Activated CD8-positive, alpha-beta memory T cell treated with anti-CD3 and anti-CD28 coated beads for 24 hours (primary cell): ENCODE measurements around the gene SUPT3H.
"Not testable (repeated sequence)": the region's sequence is repeated elsewhere in the genome, so short reads cannot be mapped to it uniquely, and the experiment has no call there.

Source experiments
- DNase-seq: peaks from one replicate; pipeline ENCODE4 v3.0.0-alpha.2; 2020

Gene SUPT3H

DNA sequence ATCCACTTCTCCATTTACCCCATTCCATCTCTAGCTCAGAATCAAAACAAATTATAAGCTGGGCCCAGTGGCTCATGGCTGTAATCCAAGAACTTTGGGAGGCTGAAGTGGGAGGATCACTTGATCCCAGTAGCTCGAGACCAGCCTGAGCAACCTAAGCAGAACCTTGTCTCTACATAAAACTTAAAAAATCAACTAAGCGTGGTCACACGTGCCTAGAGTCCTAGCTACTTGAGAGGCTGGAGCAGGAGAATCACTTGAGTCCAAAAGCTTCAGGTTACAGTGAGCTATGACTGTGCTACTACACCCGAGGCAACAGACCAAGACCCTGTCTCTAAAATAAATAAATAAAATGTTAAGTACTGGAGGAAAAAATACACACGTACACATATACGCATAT is 124.3 kb downstream of the SUPT3H start:
- DNase-seq: no peak

DNA sequence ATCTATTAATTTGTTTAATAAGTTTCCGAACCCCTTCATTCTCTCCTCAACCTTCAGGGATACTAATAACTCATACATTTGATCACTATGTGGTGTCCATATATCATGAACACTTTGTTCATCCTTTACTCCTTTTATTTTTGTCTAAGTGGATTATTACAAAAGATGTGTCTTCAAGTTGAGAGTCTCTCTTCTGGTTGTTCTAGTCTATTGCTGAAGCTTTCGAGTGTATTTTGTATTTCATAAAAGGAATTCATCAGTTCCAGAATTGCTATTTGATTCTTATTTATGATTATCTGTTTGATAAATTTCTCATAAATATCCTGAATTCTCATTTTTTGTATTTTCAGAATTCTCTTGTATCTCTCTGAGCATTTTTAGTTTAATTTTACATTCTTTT is 146.1 kb downstream of the SUPT3H start:
- no peak for DNase-seq

DNA sequence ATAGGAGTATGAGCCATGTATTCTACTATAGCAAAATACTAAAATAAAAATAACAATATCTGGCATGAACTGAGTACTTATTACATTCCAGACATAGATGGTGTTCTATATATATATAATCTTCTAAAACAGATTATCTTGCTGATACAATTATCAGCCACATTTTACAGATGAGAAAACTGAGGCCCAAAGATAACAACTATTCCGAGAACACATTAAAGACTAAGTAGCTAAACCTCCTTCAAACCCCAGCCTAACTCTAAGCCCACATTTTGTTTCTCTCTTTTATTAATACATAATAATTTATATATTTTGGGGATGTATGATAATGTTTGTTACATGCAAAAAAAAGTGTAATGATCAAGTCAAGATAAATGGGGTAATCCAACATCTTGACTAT is 148.3 kb downstream of the SUPT3H start:
- no peak for DNase-seq

DNA sequence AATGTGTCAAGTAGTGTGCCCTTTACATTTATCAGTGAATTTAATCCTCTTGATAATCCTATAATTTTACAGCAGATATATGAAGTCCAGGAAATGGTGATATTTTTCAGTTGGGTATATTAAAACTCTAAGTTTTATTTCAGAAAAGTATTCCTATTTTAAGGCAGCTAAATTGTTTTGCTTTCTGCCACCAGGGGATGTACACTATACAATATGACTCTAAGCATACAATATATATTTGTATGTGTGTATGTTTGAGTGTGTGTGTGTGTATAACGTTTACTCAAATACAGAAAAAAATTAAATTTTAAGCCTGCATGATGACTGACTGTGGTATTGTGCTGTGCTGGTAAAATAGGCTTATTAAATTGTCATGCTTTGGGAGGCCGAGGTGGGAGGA is 151.7 kb downstream of the SUPT3H start:
- DNase-seq: no peak

DNA sequence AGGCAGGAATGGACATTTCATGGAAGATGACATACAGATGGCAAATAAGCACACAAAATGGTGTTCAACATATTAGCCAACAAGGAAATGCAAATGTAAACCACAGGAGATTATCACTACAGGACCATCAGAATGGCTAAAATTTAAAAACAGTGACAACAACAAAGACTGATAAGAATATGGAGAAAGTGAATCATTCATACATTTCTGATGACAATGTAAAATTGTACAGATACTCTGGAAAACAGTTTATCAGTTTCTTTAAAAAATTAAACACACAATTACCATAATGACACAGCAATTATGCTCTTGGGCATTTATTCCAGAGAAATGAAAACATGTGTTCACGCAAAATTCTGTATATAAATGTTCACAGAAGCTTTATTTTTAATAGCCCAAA is 155.4 kb downstream of the SUPT3H start:
- DNase-seq: no peak

DNA sequence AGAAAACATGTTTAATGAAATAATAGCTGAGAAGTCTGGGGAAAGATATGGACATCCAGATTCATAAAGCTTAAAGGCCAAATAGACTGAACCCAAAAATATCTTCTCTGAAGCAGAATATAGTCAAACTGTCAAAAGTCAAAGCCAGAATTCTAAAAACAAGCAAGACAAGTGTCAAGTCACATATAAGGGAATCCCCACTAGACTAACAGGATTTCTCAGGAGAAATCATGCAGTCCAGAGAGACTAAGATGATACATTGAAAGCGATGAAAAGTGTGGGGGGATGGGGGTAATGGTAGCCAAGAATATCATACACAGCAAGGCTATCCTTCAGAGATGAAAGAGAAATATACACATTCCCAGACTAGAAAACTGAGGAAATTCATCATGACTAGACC is 162.0 kb downstream of the SUPT3H start:
- DNase-seq: no peak

DNA sequence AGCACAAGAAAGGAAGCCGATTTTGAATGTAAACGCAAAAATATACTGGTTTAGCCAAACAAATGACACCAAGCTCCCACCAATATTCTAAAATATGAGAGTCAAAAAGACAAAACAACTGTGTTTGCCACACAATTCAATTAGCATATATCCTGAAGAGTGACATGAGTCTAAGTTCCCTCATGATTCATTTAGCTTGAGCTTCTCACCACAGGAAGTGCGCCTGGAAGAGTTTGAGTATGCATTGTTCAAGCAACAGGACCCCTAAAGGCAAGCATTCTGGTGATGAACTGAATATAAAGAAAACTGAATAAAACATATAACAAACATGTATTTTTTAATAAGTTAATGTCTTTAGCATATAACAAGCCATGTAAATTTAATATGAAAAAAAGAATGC is 164.8 kb downstream of the SUPT3H start:
- DNase-seq: no peak

DNA sequence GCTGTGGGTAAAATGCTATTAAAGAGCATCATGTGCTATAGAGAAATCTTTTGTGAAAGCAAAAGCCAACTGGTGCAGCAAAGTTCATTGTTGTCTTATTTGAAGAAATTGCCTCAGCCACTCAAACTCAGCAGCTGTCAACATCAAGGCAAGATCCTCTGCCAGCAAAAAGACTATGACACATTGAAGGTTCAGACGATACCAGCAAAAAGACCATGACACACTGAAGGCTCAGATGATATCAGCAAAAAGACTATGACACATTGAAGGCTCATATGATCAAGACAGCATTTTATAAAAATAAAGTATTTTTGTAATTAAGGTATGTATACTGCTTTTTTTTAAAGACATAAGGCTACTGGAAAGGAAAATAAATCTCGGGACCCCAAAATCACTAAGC is 168.0 kb downstream of the SUPT3H start:
- DNase-seq: no peak

DNA sequence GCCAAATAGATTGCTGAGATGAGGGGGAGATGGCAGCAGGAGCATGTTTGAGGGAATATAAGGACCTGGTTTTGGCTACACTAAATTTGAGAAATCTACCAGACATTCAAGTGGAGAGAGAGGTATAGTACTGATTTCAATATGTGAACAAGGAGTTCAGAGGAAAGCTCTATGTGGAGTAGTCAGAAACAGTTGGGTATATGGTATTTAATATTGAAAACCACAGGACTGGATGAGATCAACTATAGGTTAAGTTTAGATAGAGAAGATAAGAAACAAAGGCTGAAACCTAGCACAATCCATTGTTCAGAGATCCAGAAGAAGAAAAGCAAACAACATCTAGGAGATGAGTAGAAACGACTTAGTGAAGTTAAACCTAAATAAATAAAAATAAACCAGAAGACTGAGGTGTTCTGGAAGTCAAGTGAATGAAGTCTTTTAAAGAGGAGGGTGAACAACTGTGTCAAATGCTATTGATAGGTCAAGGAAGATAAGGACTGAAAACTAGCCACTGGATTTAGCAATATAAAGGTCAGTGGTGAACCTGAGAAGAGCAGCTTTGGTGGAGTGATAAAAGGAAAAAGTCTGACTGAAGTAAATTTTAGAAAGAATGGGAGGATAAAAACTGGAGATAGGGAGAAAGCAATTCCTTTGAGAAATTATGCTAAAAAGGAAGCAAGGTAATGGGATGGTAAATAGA is 170.8 kb downstream of the SUPT3H start:
- DNase-seq: no peak

DNA sequence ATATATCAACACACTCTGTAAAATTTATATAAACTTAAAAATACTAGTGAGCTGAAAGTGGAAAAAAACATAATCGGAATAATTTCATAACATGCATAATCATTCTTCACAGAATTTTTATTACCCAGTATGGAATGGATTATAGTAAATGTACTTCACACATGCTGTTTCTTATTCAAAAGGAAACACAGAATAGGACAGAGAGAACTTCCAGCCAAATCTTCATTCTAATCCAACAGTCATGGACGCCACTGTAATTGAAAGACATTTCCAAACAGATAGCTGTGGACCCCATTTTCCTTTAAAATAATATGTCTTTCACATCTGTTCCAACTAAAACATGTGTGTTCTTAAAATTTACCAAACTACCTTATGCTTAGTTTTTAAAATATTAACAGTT is 176.2 kb downstream of the SUPT3H start:
- DNase-seq: no peak

DNA sequence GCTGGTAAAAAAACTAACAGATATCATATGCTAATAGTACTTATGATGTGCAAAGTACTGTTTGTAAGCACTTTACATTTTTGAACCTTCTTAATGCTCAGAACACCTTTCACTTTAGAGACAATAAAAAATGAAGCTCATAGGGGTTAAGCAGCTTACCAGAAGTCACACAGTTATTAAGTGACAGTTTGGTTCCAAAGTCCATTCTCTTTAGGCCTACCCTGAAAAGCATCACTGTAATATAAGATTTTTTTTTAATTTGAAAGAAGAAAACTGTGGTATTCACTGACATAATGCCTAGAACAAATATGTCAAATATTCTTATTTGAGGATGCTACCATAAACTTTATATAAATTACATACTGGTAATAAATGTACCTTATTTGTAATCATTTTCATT is 177.2 kb downstream of the SUPT3H start:
- DNase-seq: no peak

DNA sequence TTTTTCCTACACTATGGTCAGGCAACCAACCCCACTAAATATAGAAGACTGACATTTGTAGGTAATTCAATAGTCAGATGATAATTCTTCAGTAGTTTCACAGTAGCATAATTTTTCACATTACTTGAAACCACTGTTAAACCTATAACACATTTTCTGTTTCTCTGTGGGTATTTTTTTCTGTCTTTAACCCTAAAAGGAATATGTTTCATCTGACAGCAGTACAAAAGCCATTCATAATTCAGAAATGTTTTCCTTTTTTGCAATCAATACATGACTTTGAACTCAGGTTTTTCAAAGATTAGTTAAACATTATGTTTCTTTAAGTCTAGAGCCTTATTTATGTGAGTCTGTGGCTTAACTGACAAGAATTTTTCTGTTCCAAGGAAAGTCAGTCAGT is 178.2 kb downstream of the SUPT3H start:
- no peak for DNase-seq

DNA sequence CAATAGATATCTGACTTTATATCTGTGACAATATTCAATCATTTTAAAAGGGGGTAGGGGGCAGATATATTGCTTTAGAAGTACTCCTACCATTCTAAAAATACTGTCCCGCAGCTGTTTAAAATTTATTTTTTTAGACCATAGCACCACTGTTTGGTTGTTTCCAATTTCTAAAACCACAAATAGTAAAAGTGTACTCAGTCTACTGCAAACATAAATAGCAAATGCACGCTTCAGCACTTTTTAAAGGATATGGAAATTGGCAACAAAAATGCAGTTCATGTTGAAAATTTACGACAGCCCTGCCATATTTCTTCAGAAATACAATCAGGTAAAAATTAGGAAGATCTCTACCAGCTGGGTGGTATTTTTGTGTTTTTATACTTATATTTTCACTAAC is 181.6 kb downstream of the SUPT3H start:
- DNase-seq: no peak

DNA sequence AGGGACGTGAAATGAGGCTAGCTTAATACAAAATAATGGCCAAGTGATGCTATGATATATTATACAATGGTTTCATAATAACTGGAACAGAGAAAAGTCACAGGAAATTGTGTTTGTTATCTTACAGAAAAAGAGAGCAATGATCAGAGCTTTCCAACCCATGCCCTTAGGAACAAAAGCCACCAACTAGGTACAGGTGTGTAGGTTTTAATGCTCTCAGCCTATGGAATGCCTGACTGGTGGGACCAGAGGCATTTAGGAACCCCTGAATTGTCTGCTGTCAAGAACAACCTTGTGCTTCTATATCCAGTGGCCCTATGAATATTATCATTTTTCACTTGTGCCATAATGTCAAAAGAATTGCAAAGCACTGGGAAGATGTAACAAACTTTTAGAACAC is 182.6 kb downstream of the SUPT3H start:
- DNase-seq: no peak

DNA sequence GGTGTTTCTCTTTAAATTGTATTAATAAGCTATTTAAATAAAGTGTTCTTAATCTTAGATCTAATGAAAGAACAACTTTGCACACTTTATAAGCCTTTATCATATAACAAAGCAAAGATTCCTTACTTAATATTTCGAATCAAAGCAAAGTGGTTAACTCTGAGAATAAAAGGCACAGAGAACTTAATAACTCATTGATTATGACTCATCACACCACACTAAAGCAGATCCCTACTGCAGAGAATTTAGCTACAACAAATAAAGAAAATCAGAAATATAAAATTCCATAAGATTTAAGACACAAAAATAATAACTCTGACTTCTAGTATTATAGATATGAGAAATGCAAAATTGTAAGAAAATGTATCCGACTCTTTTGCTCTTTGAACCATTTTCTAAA is 185.2 kb downstream of the SUPT3H start:
- no peak for DNase-seq

DNA sequence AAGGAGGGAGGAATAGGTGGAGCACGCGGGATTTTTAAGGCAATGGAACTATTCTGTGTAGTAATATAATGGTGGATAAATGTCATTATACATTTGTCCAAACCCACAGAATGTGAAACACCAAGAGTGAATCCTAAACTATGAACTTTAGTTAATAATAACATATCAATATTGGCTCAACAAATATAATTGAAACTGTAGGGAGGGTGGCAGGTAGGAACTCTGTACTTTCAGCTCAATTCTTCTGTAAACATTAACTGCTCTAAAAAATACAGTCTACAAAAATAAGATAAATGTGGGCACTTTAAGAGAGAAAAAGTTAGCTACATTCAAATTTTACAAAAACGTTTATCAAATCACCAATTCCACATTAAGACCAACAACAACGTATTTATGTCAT is 186.3 kb downstream of the SUPT3H start:
- no peak for DNase-seq

DNA sequence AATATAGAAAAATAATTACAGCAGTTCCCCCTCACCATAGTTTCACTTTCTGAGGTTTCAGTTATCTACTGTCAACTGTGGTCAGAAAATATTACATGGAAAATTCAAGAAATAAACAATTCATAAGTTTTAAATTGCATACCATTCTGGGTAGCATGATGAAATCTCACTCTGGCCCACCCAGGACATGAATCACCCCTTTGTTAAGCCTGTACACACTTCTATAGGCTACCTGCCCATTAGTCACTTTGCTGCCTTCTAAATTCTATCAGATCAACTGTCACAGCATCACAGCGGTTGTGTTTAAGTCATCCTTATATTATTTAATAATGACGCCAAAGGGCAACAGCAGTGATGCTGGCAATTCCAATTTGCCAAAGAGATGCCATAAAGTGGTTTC is 189.9 kb downstream of the SUPT3H start:
- DNase-seq: no peak

DNA sequence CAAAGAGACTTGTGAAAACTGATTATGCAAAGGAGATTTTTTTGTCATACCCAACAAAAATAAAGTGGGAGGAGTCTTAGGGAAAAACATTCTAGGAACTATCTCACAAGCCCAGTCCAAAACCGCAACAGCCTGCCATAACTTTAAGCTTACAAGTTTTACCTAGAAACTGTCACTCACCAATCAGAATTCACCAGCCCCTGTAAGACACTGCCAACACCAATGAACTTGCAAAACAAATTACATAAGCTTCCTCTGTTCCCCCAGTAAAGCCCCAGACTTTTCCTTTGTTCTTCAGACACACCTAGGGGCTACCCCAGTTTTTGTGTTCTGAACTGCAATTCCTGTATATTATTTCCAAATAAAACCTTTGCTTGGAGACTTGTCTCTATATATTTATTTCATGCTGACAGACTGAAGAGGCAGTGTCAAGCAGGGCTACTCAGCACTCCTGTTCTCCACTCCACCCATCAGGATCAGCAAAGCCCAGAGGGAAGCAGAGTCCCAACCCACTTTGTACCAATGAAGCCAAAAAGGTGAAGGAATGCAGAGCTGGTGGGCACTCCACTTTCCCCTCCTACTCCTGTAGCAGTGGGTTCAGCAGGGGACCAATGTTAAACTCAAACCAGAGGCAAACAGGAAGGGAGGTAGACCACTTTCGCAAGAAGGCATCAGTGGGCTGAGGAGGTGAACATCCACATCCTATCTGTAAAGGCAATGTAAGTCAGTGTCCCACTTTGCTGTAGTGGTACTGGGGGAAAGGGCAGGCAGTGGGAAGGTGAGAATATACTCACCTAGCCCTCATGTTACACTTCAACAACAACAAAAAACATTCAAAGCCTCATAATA is 192.1 kb downstream of the SUPT3H start:
- DNase-seq: peak; percentile 68

DNA sequence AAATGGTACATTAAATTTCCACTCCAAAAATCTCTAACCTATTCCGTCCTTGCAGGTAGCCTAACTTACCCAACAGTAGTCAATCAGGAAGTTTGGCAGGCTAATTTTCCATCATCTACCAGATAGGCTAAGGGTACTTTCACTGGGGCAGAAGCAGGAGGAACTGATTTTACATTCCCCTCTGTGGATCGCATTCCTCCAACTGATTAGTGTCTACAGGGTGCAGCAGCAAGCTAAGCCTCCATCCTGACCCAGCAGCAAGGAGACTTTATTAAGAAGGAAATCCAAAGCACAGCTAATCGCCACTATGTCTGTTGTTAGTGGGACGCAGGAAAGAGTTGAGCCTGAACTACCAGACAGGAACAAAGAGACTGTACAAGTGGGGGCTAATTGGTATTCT is 192.8 kb downstream of the SUPT3H start:
- DNase-seq: no peak

DNA sequence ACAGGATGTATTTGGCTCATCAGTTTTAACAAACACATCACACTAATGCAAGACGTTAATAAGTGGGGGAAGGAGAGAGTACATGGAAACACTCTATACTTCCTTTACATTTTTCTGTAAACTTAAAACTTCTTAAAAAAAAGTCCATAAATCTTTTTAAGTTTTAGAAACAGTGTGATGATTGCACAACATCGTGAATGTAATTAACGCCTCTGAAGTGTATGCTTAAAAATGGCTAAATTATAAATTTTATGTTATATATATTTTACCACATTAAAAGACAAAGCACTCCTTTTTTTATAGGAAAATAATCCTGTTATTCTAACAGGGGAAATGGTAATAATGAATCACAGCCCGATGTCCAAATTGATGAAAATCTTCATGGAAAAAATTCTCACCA is 193.7 kb downstream of the SUPT3H start:
- DNase-seq: no peak

DNA sequence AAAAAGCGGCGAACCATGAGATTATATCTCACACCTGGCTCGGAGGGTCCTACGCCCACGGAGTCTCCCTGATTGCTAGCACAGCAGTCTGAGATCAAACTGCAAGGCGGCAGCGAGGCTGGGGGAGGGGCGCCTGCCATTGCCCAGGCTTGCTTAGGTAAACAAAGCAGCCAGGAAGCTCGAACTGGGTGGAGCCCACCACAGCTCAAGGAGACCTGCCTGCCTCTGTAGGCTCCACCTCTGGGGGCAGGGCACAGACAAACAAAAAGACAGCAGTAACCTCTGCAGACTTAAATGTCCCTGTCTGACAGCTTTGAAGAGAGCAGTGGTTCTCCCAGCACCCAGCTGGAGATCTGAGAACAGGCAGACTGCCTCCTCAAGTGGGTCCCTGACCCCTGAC is 201.4 kb downstream of the SUPT3H start:
- DNase-seq: not testable (repeated sequence)

DNA sequence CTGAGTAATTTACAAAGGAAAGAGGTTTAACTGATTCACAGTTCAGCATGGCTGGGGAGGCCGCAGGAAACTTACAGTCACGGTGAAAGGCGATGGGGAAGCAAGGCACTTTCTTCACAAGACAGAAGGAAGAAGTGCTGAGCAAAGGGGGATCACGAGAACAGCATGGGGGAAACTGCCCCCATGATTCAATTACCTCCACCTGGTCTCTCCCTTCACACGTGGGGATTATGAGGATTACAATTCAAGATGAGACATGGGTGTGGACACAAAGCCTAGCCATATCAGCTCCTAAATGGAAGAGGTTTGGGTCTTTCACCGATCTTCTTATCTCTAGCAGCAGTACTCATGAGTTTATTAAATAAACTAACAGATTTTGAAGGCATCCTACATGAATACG is 202.5 kb downstream of the SUPT3H start:
- no peak for DNase-seq

DNA sequence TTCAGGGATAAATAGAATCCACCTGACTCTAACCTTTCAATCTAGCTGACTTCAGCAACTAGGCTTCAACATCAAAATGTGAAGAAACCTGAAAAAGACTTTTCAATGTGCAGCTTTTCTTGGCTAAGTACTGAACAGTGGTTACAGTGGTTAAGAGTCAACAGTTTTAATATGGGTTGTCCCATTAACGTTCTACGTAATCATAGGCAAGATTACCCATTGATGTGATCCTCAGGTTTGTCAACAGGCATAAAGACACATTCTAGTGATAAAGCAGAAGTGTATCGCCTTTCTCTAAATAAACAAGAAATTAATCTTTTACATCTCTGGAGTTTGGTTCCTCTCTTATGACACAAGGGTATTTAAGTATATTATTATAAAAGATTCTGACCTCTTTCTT is 203.7 kb downstream of the SUPT3H start:
- DNase-seq: no peak

DNA sequence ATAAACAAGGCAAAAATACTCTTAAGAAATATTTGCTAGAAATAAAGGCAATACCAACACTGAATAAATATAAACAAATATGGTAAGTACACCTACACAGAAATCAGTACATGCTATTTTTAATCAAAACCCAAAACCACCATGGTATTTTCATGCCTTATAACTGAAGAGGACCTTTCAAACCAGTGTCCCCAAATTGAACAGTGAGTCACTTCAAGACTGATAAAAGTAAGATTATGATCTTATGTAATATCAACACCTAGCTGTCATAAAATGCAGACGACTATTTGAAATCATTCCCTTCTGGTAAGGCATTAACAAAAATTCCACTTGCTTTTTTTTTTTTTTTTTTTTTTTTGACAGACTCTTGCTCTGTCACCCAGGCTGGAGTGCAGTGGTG is 206.4 kb downstream of the SUPT3H start:
- no peak for DNase-seq

DNA sequence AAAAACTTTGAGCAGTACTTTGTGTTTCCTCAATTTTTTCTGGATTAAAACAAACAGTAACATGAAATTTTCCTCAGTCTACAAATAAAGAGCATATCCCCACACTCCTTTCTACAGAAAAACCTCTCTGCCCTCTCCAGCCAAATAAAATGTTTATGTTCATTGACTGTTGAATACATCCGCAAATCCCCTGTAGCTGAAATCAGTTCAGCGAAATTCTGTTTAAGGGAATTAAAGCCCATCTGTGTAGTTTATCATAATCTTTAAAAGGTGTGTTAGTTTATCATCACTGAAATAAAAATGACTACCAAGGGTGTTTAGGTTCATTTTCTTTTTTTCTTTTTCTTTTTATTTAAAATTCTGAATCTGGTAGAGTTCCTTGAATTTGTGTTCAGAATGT is 207.4 kb downstream of the SUPT3H start:
- no peak for DNase-seq
